LNCAP (cell line): ENCODE data around the gene ALKBH7.

Source experiments
- CTCF ChIP-seq: fragments of 450-650 bp; IDR thresholded peaks from 2 replicates; pipeline ENCODE4 v1.5.1; 2017; ENCODE audit warnings: mild to moderate bottlenecking

ALKBH7 gene

GRCh38 chr19:6372594-6373095 lies at the start of gene ALKBH7:
ALKBH7 (plus strand) TSS chr19:6372794; CDS start chr19:6372821, 27 bp downstream.
- no peak for TF ChIP-seq CTCF

GRCh38 chr19:6324757-6325156 lies 47.8 kb upstream of the ALKBH7 start:
- no peak for TF ChIP-seq CTCF

- TF ChIP-seq CTCF, result no peak
Observed at GRCh38 chr19:6325614-6326013, 47.0 kb upstream of the ALKBH7 start.

GRCh38 chr19:6326815-6327214 lies 45.8 kb upstream of the ALKBH7 start:
- TF ChIP-seq CTCF, result no peak

- TF ChIP-seq CTCF, result no peak
Observed at GRCh38 chr19:6333439-6333838, 39.2 kb upstream of the ALKBH7 start, which contains the start of gene ACER1. ACER1 (minus strand) TSS chr19:6333612; CDS start chr19:6333551, 61 bp downstream.

GRCh38 chr19:6334490-6335285 lies 37.9 kb upstream of the ALKBH7 start:
- TF ChIP-seq CTCF, result no peak

GRCh38 chr19:6340493-6341201 lies 31.9 kb upstream of the ALKBH7 start:
- no peak for TF ChIP-seq CTCF
